DMS153 treated with DMSO at 0.1 percent for 48 hours (cell line): ENCODE data around the gene TNK1.

Experiments used
- DNase-seq: peaks from one replicate; lab custom pipeline; 2025; ENCODE audit not compliant: unreplicated experiment; lab: John Stamatoyannopoulos, UW

Gene TNK1

GRCh38 chr17:7431231-7431630 is 50.3 kb downstream of the TNK1 start:
- DNase-seq, result no peak

DNA sequence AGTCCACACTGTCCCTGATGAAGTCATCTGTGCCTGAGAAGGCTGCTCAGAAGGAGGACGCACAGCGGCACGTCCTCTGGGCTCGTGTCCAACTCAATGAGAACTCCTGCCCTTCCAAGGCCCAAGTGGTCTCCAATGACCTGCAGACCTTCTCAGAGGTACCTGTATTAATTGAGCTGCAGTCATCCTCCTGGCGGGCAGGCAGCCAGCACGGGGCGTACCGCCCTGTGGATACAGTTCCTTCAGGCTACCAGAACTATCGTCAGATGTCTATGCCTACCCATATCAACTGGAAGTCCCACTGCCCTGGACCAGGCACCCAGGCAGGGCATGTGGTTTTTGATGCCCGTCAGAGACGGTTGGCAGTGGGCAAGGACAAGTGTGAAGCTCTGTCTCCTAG is 51.4 kb downstream of the TNK1 start:
- no peak for DNase-seq

DNA sequence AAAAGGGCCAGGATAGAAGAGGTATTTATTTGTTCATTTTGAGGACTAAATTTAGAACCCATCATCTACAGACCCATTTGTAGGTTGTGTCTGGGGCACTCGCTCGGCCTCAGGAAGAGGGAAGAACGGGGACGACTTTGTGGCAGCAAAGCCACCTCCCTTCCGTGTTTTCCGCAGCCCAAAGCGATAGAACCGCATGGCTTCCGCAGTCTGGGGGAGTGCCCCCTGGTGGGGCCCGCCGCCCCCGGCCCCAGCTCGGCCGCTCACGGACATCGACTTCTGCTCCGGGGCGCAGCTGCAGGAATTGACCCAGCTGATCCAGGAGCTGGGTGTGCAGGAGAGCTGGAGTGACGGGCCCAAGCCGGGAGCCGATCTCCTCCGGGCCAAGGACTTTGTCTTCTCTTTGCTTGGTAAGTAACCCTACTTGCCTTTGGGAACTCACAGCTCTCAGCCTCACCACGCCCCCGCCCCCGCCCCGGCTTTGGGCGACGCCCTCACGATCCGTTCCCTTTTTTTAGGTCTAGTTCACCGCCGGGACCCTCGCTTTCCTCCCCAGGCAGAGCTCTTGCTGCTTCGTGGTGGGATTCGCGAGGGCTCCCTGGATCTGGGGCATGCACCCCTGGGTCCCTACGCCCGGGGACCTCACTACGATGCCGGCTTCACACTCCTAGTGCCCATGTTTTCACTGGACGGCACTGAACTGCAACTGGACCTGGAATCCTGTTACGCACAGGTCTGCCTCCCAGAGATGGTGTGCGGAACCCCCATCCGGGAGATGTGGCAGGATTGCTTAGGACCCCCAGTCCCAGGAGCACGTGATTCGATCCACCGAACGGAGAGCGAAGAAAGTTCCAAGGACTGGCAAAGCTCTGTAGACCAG is 55.0 kb downstream of the TNK1 start:
- DNase-seq, result no peak

- peak; percentile 31 for DNase-seq
Measured at GRCh38 chr17:7436556-7437368, 55.9 kb downstream of the TNK1 start.

- no peak for DNase-seq
Measured at GRCh38 chr17:7437369-7437863, 56.5 kb downstream of the TNK1 start.

- DNase-seq, result no peak
Measured at GRCh38 chr17:7437950-7438614, 57.2 kb downstream of the TNK1 start.

DNA sequence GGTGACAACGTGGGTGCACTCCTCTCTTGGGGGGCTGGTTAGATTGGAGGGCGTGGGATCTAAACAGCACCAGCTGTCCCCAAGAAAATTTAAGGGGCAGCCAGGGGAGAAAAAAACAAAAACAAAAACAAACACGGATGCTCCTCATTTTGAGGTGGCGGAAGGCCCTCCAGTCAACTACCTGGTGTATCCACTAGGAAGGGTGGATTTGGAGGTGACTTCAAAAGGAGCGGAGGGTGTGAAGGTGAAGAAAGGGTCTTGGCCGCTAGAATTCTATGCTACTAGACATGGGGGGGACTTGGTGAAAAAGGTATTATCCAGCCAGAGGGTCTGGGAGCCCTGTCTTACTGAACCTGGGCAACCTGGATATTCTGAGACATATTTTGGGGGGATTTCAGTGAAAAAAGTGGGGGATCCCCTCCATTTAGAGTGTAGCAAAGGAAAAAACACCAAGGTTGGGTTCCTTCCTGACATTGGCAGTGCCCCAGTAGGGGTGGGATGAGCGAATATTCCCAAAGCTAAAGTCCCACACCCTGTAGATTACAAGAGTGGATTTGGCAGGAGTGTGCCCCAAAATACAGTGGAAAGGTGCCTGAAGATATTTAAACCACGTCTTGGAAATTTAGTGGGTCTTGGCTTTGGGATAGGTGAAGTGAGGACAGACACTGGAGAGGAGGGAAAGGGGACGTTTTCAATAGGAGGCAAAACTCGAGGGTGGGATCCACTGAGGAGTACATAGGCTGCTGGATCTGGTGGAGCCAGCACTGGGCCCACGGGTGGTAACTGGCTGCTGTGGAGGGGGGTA is 58.0 kb downstream of the TNK1 start:
- no peak for DNase-seq
